GM12878 (cell line): ENCODE measurements around the gene RPL13A. TPM values are rescaled to one million over a fixed set of nuclear protein-coding genes. Genes with fewer than 3 reads are reported as not detected.

Source experiments
- ATAC-seq: fragments of 200-7000 bp; cut with Tn5 transposase; 3 replicates; pipeline ENCODE4 v1.9.1; 2020; ENCODE audit warnings: mild to moderate bottlenecking, moderate library complexity
- BruUV-seq: library from RNA; stranded (reverse); fragments of 400-500 nt; replicated peaks from 2 replicates; lab custom pipeline; 2021; lab: Mats Ljungman, UMichigan
- CTCF ChIA-PET: fragments of 300-600 bp; sonication (Branson Sonifier 250); formaldehyde crosslinking; extraction: SDS; loops from one replicate; lab custom pipeline; 2021; ENCODE audit warnings: inconsistent platforms; lab: Yijun Ruan, JAX
- POLR2A ChIA-PET: fragments of 350-600 bp; formaldehyde crosslinking; extraction: SDS; loops from one replicate; lab custom pipeline; 2021; ENCODE audit warnings: inconsistent platforms; lab: Charles Lee
- RAD21 ChIA-PET: fragments of 300-600 bp; sonication (Branson Sonifier 250); formaldehyde crosslinking; loops from one replicate; lab custom pipeline; 2023; ENCODE audit warnings: antibody characterized with exemption; ENCODE audit not compliant: unreplicated experiment; lab: Charles Lee
- SMC1A ChIA-PET: fragments of 300-600 bp; sonication (Branson Sonifier 250); formaldehyde crosslinking; loops from one replicate; lab custom pipeline; 2023; ENCODE audit not compliant: unreplicated experiment, uncharacterized antibody; lab: Charles Lee
- DNase-seq: peaks from one replicate; pipeline ENCODE4 v3.0.0-alpha.2; 2011; ENCODE audit warnings: low read depth, low spot score
- FAIRE-seq: peaks from 3 replicates; lab custom pipeline; 2011; peaks lifted over from hg19 to GRCh38; lab: Jason Lieb, UNC
- H2AFZ ChIP-seq: 2 replicates; pipeline ENCODE4 v1.6.0; 2011; ENCODE audit warnings: low read depth, low read length, control low read depth; ENCODE audit not compliant: control insufficient read depth
- H3K27ac ChIP-seq: 2 replicates; pipeline ENCODE4 v1.5.1; 2011; ENCODE audit warnings: control low read depth; ENCODE audit not compliant: control insufficient read depth, insufficient read depth
- H3K27me3 ChIP-seq, 2 experiments: replicated peaks in 1 of 2; 2 replicates each; pipeline versions ENCODE4 v1.6.0 to v1.6.1; 2011; ENCODE audit warnings: low read length in 1 of 2; ENCODE audit not compliant: control insufficient read depth in 2 of 2, insufficient read depth in 2 of 2
- H3K36me3 ChIP-seq, 2 experiments: 2 replicates each; pipeline ENCODE4 v1.5.1; 2011; ENCODE audit warnings: low read length in 1 of 2; ENCODE audit not compliant: control insufficient read depth in 2 of 2, insufficient read depth in 2 of 2
- H3K4me1 ChIP-seq: 2 replicates; pipeline ENCODE4 v1.6.1; 2011; ENCODE audit warnings: mild to moderate bottlenecking, low read length, moderate library complexity, mixed read lengths; ENCODE audit not compliant: control insufficient read depth, insufficient read depth
- H3K4me2 ChIP-seq: 2 replicates; pipeline ENCODE4 v1.6.0; 2011; ENCODE audit warnings: control low read depth; ENCODE audit not compliant: control insufficient read depth, insufficient read depth
- H3K4me3 ChIP-seq: fragments of 200-600 bp; sonication (generic); 2 replicates; pipeline ENCODE4 v1.5.1; 2016
- H3K79me2 ChIP-seq: 2 replicates; pipeline ENCODE4 v1.6.0; 2011; ENCODE audit warnings: low read length; ENCODE audit not compliant: control insufficient read depth, insufficient read depth
- H3K9ac ChIP-seq: 2 replicates; pipeline ENCODE4 v1.8.0; 2011; ENCODE audit warnings: low read length, control low read depth, mixed read lengths; ENCODE audit not compliant: control insufficient read depth, insufficient read depth
- H3K9me3 ChIP-seq: replicated peaks from 3 replicates; pipeline ENCODE4 v1.5.1; 2011; ENCODE audit warnings: mild to moderate bottlenecking, low read length; ENCODE audit not compliant: control insufficient read depth, insufficient read depth
- H4K20me1 ChIP-seq: 2 replicates; pipeline ENCODE4 v1.6.0; 2011; ENCODE audit not compliant: control insufficient read depth, insufficient read depth
- FOS ChIP-seq: IDR thresholded peaks from 3 replicates; pipeline ENCODE4 v1.6.1; 2011; ENCODE audit warnings: borderline replicate concordance; ENCODE audit not compliant: insufficient read length; ENCODE audit errors: extremely low read depth
- RCOR1 ChIP-seq: conservative IDR thresholded peaks from 2 replicates; pipeline ENCODE4 v1.6.1; 2012; ENCODE audit warnings: low read depth, low read length, improper control_type of control experiment
- RELA ChIP-seq: fragments of 450-650 bp; IDR thresholded peaks from 2 replicates; pipeline ENCODE4 v1.8.0; 2014; ENCODE audit warnings: borderline replicate concordance; ENCODE audit not compliant: partially characterized antibody
- WGBS: methylation state at CpG from one replicate; pipeline ENCODE4 v1.1.6; 2016; ENCODE audit warnings: low lambda C conversion rate; ENCODE audit not compliant: insufficient replicate concordance, insufficient coverage; ENCODE audit errors: missing lambda C conversion rate; 5-methylcytosine and 5-hydroxymethylcytosine counted together
- in situ Hi-C: fragments of 300-500 bp; cut with MboI; formaldehyde crosslinking; loops from 9 replicates; pipeline ENCODE4 v1.14.3; 2018; ENCODE audit warnings: mixed read lengths
- intact Hi-C: fragments of 100-400 bp; cut with micrococcal nuclease; formaldehyde crosslinking; loops from one replicate; pipeline ENCODE4 v1.14.2; 2022; ENCODE audit not compliant: unreplicated experiment
- polyA plus RNA-seq, 11 experiments: library from polyadenylated mRNA; depleted of rRNA in 4 of 11; unstranded in 6 of 11; stranded (reverse) in 5 of 11; fragments of >200 nt; fragmentation: Nextera tagmentation in 4 of 11; fragmentation: Illumina TruSeq in 1 of 11; extraction: Ambion mirVana in 4 of 11; extraction: Trizol in 1 of 11; gene quantifications; 1 replicate in 1 of 11; 2 replicates in 10 of 11; pipeline versions ENCODE4 v1.2.1 to v1.2.3, GENCODE V29; 2011 to 2016; ENCODE audit warnings: inconsistent platforms in 2 of 11, missing spikeins in 2 of 11, low read depth in 1 of 11
- total RNA-seq, 4 experiments: library from RNA; depleted of rRNA in 3 of 4; stranded (reverse); fragments of >200 nt in 3 of 4; fragmentation: Illumina TruSeq in 1 of 4; extraction: Trizol in 1 of 4; gene quantifications; 2 replicates each; pipeline versions ENCODE4 v1.2.1 to v1.2.3, GENCODE V29; 2013 to 2021

Gene RPL13A
- total and polyA plus RNA-seq, 10 of the 15 experiments (the other 5 are each of a cell fraction or from before 2014, with no cell fraction given) = 1,426 to 8,961 (median 4,266) TPM

DNA sequence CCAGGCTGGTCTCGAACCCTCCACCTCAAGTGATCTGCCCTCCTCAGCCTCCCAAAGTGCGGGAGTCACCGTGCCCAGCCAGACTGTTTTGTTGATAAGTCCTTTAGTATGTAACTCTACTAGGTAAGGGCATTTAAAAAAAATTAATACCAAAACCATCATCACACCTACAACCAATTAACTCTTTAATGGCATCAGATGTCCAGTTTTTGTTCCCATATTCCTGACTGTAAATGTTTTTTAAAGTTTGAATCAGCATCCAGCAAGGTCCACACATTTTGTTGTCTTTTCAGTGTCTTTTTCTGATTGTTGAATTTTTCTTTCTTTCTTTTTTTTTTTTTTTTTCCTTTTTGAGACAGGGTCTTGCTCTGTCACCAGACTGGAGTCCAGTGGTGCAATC, 30.6 kb downstream of the RPL13A start:
- intact Hi-C loops = no loop called here
- FAIRE-seq = no peak
- no TSS peak for BruUV-seq
- Histone ChIP-seq H3K4me2 (no peak overlapping the region), H3K9ac (no peak overlapping the region), H3K4me3 (no peak overlapping the region), H3K4me1 (no peaks in the 10 kb centered on the region), H4K20me1 (no peaks in the 10 kb centered on the region), H3K27me3 (no peaks in the 10 kb centered on the region; a peak in 1 of 4 replicates), H3K27ac (no peak overlapping the region), H2AFZ (no peak overlapping the region), H3K79me2 (no peaks in the 10 kb centered on the region), H3K9me3 (no peaks in the 10 kb centered on the region), H3K36me3 (no peaks in the 10 kb centered on the region)
- ChIA-PET CTCF (interaction anchor here (1.3 to 1.6 kb wide), 2 partner anchors 15 to 53 kb away, joined by 3 to 4 read pairs; no protein-coding TSS in a partner anchor), POLR2A (interaction anchor here (0.6 kb wide), 1 partner anchor 22 kb away, joined by 5 read pairs; no protein-coding TSS in a partner anchor), RAD21 (no interaction called here), SMC1A (interaction anchor here (0.6 to 0.9 kb wide), 2 partner anchors 11 to 72 kb away, joined by 3 read pairs; no protein-coding TSS in a partner anchor)
- DNase-seq = no peak
- in situ Hi-C loops = no loop called here
- no peak for ATAC-seq
- 86% methylated on average over 3 of the region's 3 CpGs for WGBS
- TF ChIP-seq FOS (no peak), RCOR1 (no peak)

DNA sequence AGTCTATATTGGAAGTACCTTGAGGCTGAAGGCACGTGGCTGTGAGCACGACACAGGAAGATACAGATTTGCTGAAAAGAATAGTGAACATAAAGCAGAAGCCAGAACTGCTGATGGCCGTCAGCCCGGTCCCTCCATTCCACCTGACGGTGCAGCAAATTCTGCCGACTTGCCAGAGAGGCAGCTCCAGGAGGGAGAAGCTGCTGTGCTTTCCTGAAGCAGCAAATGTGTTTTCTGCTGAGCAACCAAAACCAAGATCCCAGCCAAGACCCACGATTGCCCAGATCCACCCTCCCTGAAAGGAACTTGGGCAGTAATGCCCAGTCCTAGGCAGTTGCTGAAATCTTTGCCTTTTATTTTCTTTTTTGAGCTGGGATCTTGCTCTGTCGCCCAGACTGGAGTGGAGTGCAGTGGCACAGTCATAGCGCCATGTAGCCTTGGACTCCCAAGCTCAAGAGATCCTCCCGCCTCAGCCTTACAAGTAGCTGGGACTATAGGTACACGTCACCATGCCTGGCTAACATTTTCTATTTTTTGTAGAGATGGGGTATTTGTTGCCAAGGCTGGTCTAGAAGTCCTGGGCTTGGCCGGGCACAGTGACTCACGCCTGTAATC, 33.4 kb downstream of the RPL13A start:
- ChIA-PET POLR2A (no interaction called here), CTCF (interaction anchor here (1.0 to 1.8 kb wide), 4 partner anchors 26 to 49 kb away, joined by 3 to 6 read pairs (median 6); no protein-coding TSS in a partner anchor), RAD21 (no interaction called here), SMC1A (interaction anchor here (1.0 kb wide), 1 partner anchor 27 kb away, joined by 5 read pairs; no protein-coding TSS in a partner anchor)
- Histone ChIP-seq H2AFZ (no peak overlapping the region), H4K20me1 (no peaks in the 10 kb centered on the region), H3K27ac (no peak overlapping the region), H3K9ac (no peak overlapping the region), H3K27me3 (no peaks in the 10 kb centered on the region; a peak in 1 of 4 replicates), H3K4me2 (no peak overlapping the region), H3K4me3 (no peak overlapping the region), H3K79me2 (no peaks in the 10 kb centered on the region), H3K9me3 (no peaks in the 10 kb centered on the region), H3K36me3 (no peaks in the 10 kb centered on the region), H3K4me1 (no peaks in the 10 kb centered on the region)
- WGBS = 50% methylated on average over 13 of the region's 13 CpGs
- no TSS peak for BruUV-seq
- ATAC-seq (no peak), DNase-seq (no peak), FAIRE-seq (no peak)
- in situ Hi-C loops = no loop called here
- TF ChIP-seq RELA = no peak
- intact Hi-C loops = no loop called here
